A549 (cell line): ENCODE data around the gene VASN. TPM values are rescaled to one million over a fixed set of nuclear protein-coding genes. Genes with fewer than 3 reads are reported as not detected.
A peak's percentile ranks its signal among the peaks of the same experiment; 100 is the strongest.

Experiments used
- ATAC-seq, 2 experiments: fragments of 200-7000 bp in 1 of 2; fragments of >200 bp in 1 of 2; cut with Nextera tagmentation in 1 of 2; cut with Tn5 transposase in 1 of 2; 3 replicates each; pipeline versions ENCODE4 v1.8.0 to v1.9.1; 2018 to 2020; ENCODE audit warnings: mild to moderate bottlenecking in 1 of 2, moderate library complexity in 1 of 2
- CTCF ChIA-PET: fragments of 300-600 bp; sonication (Branson Sonifier 250); formaldehyde crosslinking; extraction: SDS; loops from one replicate; lab custom pipeline; 2021; ENCODE audit warnings: antibody characterized with exemption, inconsistent platforms; lab: Yijun Ruan, JAX
- POLR2A ChIA-PET: fragments of 350-600 bp; formaldehyde crosslinking; extraction: SDS; loops from one replicate; lab custom pipeline; 2021; ENCODE audit warnings: antibody characterized with exemption, inconsistent platforms; lab: Yijun Ruan, JAX
- DNase-seq, 2 experiments: peaks; one replicate each; pipeline versions ENCODE4 v3.0.0 to v3.0.0-alpha.2; 2011 to 2016; ENCODE audit warnings: low read depth in 1 of 2, low spot score in 1 of 2
- FAIRE-seq: peaks from 2 replicates; lab custom pipeline; 2011; peaks lifted over from hg19 to GRCh38; lab: Jason Lieb, UNC
- H3K27ac ChIP-seq, 2 experiments: fragments of >200 bp; sonication (Bioruptor Twin); formaldehyde crosslinking; 3 replicates each; pipeline ENCODE4 v1.5.1; 2016 to 2017
- H3K4me1 ChIP-seq: fragments of >200 bp; sonication (Bioruptor Twin); formaldehyde crosslinking; 3 replicates; pipeline ENCODE4 v1.6.1; 2016
- H3K4me2 ChIP-seq: fragments of >200 bp; sonication (Bioruptor Twin); formaldehyde crosslinking; 3 replicates; pipeline ENCODE4 v1.6.1; 2016
- H3K4me3 ChIP-seq: fragments of >200 bp; sonication (Bioruptor Twin); formaldehyde crosslinking; 3 replicates; pipeline ENCODE4 v1.5.1; 2016
- H3K9me3 ChIP-seq: fragments of >200 bp; sonication (Bioruptor Twin); formaldehyde crosslinking; 3 replicates; pipeline ENCODE4 v1.6.1; 2016
- ATOH8 ChIP-seq: fragments of 250-450 bp; sonication (Bioruptor Pico); IDR thresholded peaks from 2 replicates; pipeline ENCODE4 v1.5.0; 2020; ENCODE audit warnings: low read depth, mild to moderate bottlenecking, moderate library complexity
- CEBPB ChIP-seq, 2 experiments: fragments of >200 bp in 1 of 2; sonication (Bioruptor Twin) in 1 of 2; formaldehyde crosslinking in 1 of 2; IDR thresholded peaks; 2 replicates each; pipeline ENCODE4 v1.6.1; 2012 to 2016
- CTCF ChIP-seq: fragments of >200 bp; sonication (Bioruptor Twin); formaldehyde crosslinking; IDR thresholded peaks from 3 replicates; pipeline ENCODE4 v1.5.1; 2016
- EHF ChIP-seq: fragments of 250-450 bp; sonication (Bioruptor Pico); IDR thresholded peaks from 2 replicates; pipeline ENCODE4 v1.5.0; 2020; ENCODE audit warnings: mild to moderate bottlenecking
- EP300 ChIP-seq, 2 experiments: fragments of >200 bp; sonication (Bioruptor Twin); formaldehyde crosslinking; IDR thresholded peaks; 2 replicates in 1 of 2; 3 replicates in 1 of 2; pipeline ENCODE4 v1.6.1; 2016 to 2017
- FOSB ChIP-seq: fragments of 250-450 bp; sonication (Bioruptor Pico); IDR thresholded peaks from 2 replicates; pipeline ENCODE4 v1.5.0; 2020; ENCODE audit warnings: mild to moderate bottlenecking, moderate library complexity
- FOSL2 ChIP-seq, 2 experiments: fragments of 450-650 bp in 1 of 2; fragments of >200 bp in 1 of 2; sonication (Bioruptor Twin) in 1 of 2; formaldehyde crosslinking; IDR thresholded peaks; 2 replicates each; pipeline versions ENCODE4 v1.5.0 to v1.6.1; 2016 to 2020; ENCODE audit warnings: mild to moderate bottlenecking in 1 of 2, moderate library complexity in 1 of 2
- FOXS1 ChIP-seq: fragments of 250-450 bp; sonication (Bioruptor Pico); IDR thresholded peaks from 2 replicates; pipeline ENCODE4 v1.5.0; 2020; ENCODE audit warnings: mild to moderate bottlenecking, moderate library complexity
- HES2 ChIP-seq: fragments of >200 bp; sonication (Bioruptor Twin); formaldehyde crosslinking; IDR thresholded peaks from 2 replicates; pipeline ENCODE4 v1.6.1; 2016
- HMGXB4 ChIP-seq: fragments of 250-450 bp; sonication (Bioruptor Pico); IDR thresholded peaks from 2 replicates; pipeline ENCODE4 v1.5.0; 2021; ENCODE audit warnings: mild to moderate bottlenecking, moderate library complexity, borderline replicate concordance
- HOXA7 ChIP-seq: fragments of 250-450 bp; sonication (Bioruptor Pico); IDR thresholded peaks from 2 replicates; pipeline ENCODE4 v1.5.0; 2020; ENCODE audit warnings: mild to moderate bottlenecking, moderate library complexity
- JUN ChIP-seq, 2 experiments: fragments of >200 bp; sonication (Bioruptor Twin); formaldehyde crosslinking; IDR thresholded peaks; 2 replicates in 1 of 2; 3 replicates in 1 of 2; pipeline ENCODE4 v1.6.1; 2016 to 2017
- KDM5A ChIP-seq: fragments of 200-600 bp; sonication (generic); IDR thresholded peaks from 2 replicates; pipeline ENCODE4 v1.6.1; 2016; ENCODE audit warnings: antibody characterized with exemption, mild to moderate bottlenecking
- MAX ChIP-seq: IDR thresholded peaks from 2 replicates; pipeline ENCODE4 v1.6.1; 2012
- NFE2L2 ChIP-seq: fragments of 150-350 bp; conservative IDR thresholded peaks from 2 replicates; pipeline ENCODE4 v1.6.1; 2014; ENCODE audit warnings: low read length
- NR3C1 ChIP-seq: fragments of >200 bp; sonication (Bioruptor Twin); formaldehyde crosslinking; IDR thresholded peaks from 3 replicates; pipeline ENCODE4 v1.6.1; 2017
- POLR2AphosphoS2 ChIP-seq: conservative IDR thresholded peaks from 2 replicates; pipeline ENCODE4 v1.6.1; 2012; ENCODE audit warnings: low read length, improper control_type of control experiment, inconsistent platforms
- RCOR1 ChIP-seq: fragments of 150-350 bp; IDR thresholded peaks from 2 replicates; pipeline ENCODE4 v1.6.1; 2014; ENCODE audit warnings: antibody characterized with exemption, low read length, low read depth
- RNF2 ChIP-seq: fragments of 200-600 bp; sonication (generic); IDR thresholded peaks from 2 replicates; pipeline ENCODE4 v1.6.1; 2016; ENCODE audit warnings: low read depth, mild to moderate bottlenecking, antibody characterized with exemption, moderate library complexity, borderline replicate concordance
- SMC3 ChIP-seq: fragments of >200 bp; sonication (Bioruptor Twin); formaldehyde crosslinking; IDR thresholded peaks from 3 replicates; pipeline ENCODE4 v1.6.1; 2018; ENCODE audit warnings: inconsistent platforms
- ZC3H11A ChIP-seq: fragments of 450-650 bp; IDR thresholded peaks from 2 replicates; pipeline ENCODE4 v1.6.1; 2014; ENCODE audit warnings: antibody characterized with exemption, mild to moderate bottlenecking
- ZFP36 ChIP-seq: fragments of 450-650 bp; IDR thresholded peaks from 2 replicates; pipeline ENCODE4 v1.6.1; 2014; ENCODE audit warnings: borderline replicate concordance; ENCODE audit not compliant: partially characterized antibody
- WGBS: methylation state at CpG from one replicate; pipeline ENCODE4 v1.1.6; 2017; ENCODE audit errors: missing lambda C conversion rate; 5-methylcytosine and 5-hydroxymethylcytosine counted together
- polyA plus RNA-seq, 4 experiments: library from polyadenylated mRNA; depleted of rRNA in 3 of 4; stranded (reverse); fragments of >200 nt; fragmentation: RNase III in 1 of 4; extraction: RNeasy Plus Mini Kit Qiagen cat#74134 plus additional on column Dnase treatment in 1 of 4; gene quantifications; 2 replicates in 3 of 4; 3 replicates in 1 of 4; pipeline ENCODE4 v1.2.3, GENCODE V29; 2011 to 2017

VASN gene
- polyA plus RNA-seq, 2 of the 4 experiments (the other 2 are of a cell fraction) = 2.3 to 4.0 TPM

GRCh38 chr16:4391631-4392381 is 20.2 kb downstream of the VASN start:
- H3K4me3 ChIP-seq = no peak overlapping the region
- no peak for DNase-seq
- H3K4me2 ChIP-seq = no peak overlapping the region
- no peak overlapping the region for H3K27ac ChIP-seq
- H3K4me1 ChIP-seq = peaks cover 18% of the 10 kb centered on the region; the same call in 2 of the 3 replicates
- TF ChIP-seq FOSB (CRISPR knock-in tag) = no peak
- WGBS = 96% methylated on average over 10 of the region's 22 CpGs
- no peak for FAIRE-seq
- CTCF ChIA-PET = interaction anchor here (0.6 to 32.6 kb wide), 5 partner anchors 10 to 92 kb away, joined by 3 to 833 read pairs (median 7); partner anchors contain the start of gene VASN
- H3K9me3 ChIP-seq = no peaks in the 10 kb centered on the region
- POLR2A ChIA-PET = no interaction called here
- no peak for ATAC-seq

GRCh38 chr16:4392382-4393239 is 21.0 kb downstream of the VASN start:
- Histone ChIP-seq H3K27ac (peak overlapping the region in 1 of 2 experiments; percentile 23; a peak in 1 of 6 replicates), H3K4me1 (peaks cover 16% of the 10 kb centered on the region; the same call in 2 of the 3 replicates), H3K4me2 (no peak overlapping the region)
- POLR2A ChIA-PET = no interaction called here
- CTCF ChIA-PET = interaction anchor here (0.6 to 32.6 kb wide), 8 partner anchors 13 to 192 kb away, joined by 3 to 833 read pairs (median 4); partner anchors contain the start of gene VASN
- no peak for FAIRE-seq
- TF ChIP-seq CTCF (no peak), FOSB (CRISPR knock-in tag) (no peak), MAX (no peak), EP300 (IDR thresholded peaks at IDR 0.05) (no peak), NR3C1 (no peak), HOXA7 (CRISPR knock-in tag) (no peak), FOXS1 (no peak), ATOH8 (CRISPR knock-in tag) (no peak), HMGXB4 (CRISPR knock-in tag) (no peak)
- TF ChIP-seq, all 56 proteins: peak for 0
- Histone ChIP-seq H3K9me3 (no peaks in the 10 kb centered on the region), H3K4me3 (no peak overlapping the region)
- ATAC-seq = no peak
- DNase-seq = no peak
- whole genome bisulfite sequencing = 82% methylated on average over 17 of the region's 27 CpGs

- ChIA-PET CTCF (interaction anchor here (0.6 to 32.6 kb wide), 10 partner anchors 10 to 229 kb away, joined by 3 to 833 read pairs (median 3); partner anchors contain the start of gene VASN), POLR2A (no interaction called here)
- no peak for DNase-seq
- peak overlapping the region in 1 of 2 experiments; percentile 23; a peak in 1 of 6 replicates for H3K27ac ChIP-seq
- peak in 1 of 2 experiments; percentile 10; a peak in 1 of 6 replicates for ATAC-seq
- no peak overlapping the region for H3K4me3 ChIP-seq
- H3K9me3 ChIP-seq = no peaks in the 10 kb centered on the region
- H3K4me2 ChIP-seq = no peak overlapping the region
- 86% methylated on average over 6 of the region's 6 CpGs for WGBS
- H3K4me1 ChIP-seq = peaks cover 12% of the 10 kb centered on the region; the same call in 2 of the 3 replicates
- FAIRE-seq = no peak
- TF ChIP-seq KDM5A (no peak), SMC3 (no peak), NR3C1 (no peak), POLR2AphosphoS2 (no peak), CTCF (no peak), ZFP36 (no peak), FOSB (CRISPR knock-in tag) (no peak), ZC3H11A (no peak), RNF2 (no peak), FOSL2 (IDR thresholded peaks at IDR 0.05) (no peak), FOSL2 (CRISPR knock-in tag; IDR thresholded peaks at IDR 0.05) (no peak), CEBPB (IDR thresholded peaks at IDR 0.05) (no peak), RCOR1 (no peak), NFE2L2 (no peak), JUN (IDR thresholded peaks at IDR 0.05) (no peak), EHF (no peak), HES2 (no peak)
Observed at GRCh38 chr16:4393240-4393600, 21.6 kb downstream of the VASN start.
